ENCODE data around the gene RBM19. TPM values are rescaled to one million over a fixed set of nuclear protein-coding genes. Genes with fewer than 3 reads are reported as not detected.

The RBM19 gene
- total RNA-seq, 2 experiments from 2014 or later = 29.6 to 33.8 TPM

DNA sequence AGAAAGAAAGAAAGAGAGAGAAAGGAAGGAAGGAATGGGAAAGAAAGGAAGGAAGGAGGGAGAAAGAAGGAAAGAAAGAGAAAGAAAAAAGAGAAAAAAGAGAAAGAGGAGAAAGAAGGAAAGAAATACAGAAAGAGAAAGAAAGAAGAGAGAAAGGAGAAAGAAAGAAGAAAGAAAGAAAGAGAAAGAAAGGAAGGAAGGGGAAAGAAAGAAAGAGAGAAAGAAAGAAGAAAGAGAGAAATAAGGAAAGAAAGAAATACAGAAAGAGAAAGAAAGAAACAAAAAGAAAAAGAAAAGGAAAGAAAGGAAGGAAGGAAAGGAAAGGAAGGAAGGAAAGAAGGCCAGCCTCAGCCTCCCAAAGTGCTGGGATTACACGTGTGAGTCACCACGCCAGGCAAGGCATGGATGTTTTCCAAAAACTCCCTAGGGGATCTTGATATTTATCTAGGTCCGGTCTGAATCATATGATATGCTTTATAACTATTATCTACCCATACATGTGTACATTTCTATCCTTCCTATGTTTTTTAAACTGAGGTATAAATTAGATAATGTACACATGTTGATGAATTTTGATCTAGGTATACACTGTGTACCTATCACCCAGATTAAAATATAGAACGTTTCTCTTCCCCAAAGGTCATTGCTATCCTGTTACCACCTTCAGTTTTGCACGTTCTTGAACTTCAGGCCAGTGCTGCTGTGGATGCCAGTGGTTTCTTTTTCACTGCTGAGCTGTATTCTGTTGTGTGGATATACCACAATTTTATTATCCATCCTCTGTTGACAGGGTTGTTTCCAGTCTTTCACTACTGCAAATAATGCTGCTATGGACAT is 177.9 kb downstream of the RBM19 start:
- Mint-ChIP-seq H3K27me3 (ENCODE audit: low read depth) (peaks cover 4% of the 10 kb centered on the region), H3K27ac (no peak overlapping the region), H3K9me3 (ENCODE audit: insufficient read depth) (peaks cover 3% of the 10 kb centered on the region), H3K4me3 (no peak overlapping the region), H3K36me3 (ENCODE audit: low read depth) (no peaks in the 10 kb centered on the region), H3K4me1 (ENCODE audit: low read depth) (no peaks in the 10 kb centered on the region)
- ATAC-seq (no peak), DNase-seq (no peak)
- POLR2A ChIA-PET = interaction anchor here (0.6 kb wide), 1 partner anchor 54 kb away, joined by 4 read pairs; no protein-coding TSS in a partner anchor
- CTCF ChIA-PET = no interaction called here

DNA sequence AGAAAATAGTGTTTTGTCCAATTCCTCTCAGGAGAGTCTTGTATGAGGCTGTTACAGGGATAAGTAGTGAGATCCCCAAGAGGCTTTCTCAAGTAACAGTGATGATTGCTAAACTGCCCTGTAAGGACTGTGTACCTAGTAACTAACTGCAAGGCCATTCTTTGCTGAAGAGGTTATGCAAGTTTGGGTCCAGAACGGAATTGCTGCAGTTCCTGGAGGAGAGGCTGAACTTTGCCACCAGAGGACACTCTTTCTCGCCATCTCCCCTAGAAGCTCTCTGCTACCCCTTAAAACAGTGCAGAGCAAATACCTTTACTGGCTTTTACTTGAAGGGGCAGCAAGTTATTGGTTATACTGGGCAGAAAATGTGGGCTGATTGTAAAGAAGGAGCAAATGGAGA is 180.0 kb downstream of the RBM19 start:
- CTCF ChIA-PET = no interaction called here
- Mint-ChIP-seq H3K4me1 (ENCODE audit: low read depth) (no peaks in the 10 kb centered on the region), H3K36me3 (ENCODE audit: low read depth) (no peaks in the 10 kb centered on the region), H3K9me3 (ENCODE audit: insufficient read depth) (peaks cover 3% of the 10 kb centered on the region), H3K4me3 (no peak overlapping the region), H3K27ac (no peak overlapping the region), H3K27me3 (ENCODE audit: low read depth) (peaks cover 6% of the 10 kb centered on the region)
- no peak for DNase-seq
- ATAC-seq = no peak
- POLR2A ChIA-PET = no interaction called here

DNA sequence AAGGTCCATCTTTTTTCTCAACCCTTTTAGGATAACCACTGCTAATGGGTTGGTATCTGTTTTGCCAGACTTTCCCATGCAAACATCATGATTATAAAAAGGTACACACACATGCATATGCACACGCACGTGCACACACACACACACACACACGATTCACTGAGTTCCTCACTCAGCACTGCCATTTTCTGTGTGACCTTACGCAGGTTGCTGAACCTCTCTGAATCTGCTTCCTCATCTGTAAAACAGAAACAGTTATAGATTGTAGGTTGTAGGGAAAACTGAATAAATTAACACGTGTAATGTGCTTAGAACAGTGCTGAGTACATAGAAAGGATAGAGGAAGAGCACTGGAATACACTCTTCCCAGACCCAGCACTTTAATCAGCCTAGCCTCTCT is 182.3 kb downstream of the RBM19 start:
- Mint-ChIP-seq H3K36me3 (ENCODE audit: low read depth) (no peaks in the 10 kb centered on the region), H3K4me3 (no peak overlapping the region), H3K27ac (no peak overlapping the region), H3K4me1 (ENCODE audit: low read depth) (no peaks in the 10 kb centered on the region), H3K27me3 (ENCODE audit: low read depth) (peaks cover 5% of the 10 kb centered on the region), H3K9me3 (ENCODE audit: insufficient read depth) (peaks cover 3% of the 10 kb centered on the region)
- POLR2A ChIA-PET = no interaction called here
- CTCF ChIA-PET = no interaction called here
- ATAC-seq (no peak), DNase-seq (no peak)

DNA sequence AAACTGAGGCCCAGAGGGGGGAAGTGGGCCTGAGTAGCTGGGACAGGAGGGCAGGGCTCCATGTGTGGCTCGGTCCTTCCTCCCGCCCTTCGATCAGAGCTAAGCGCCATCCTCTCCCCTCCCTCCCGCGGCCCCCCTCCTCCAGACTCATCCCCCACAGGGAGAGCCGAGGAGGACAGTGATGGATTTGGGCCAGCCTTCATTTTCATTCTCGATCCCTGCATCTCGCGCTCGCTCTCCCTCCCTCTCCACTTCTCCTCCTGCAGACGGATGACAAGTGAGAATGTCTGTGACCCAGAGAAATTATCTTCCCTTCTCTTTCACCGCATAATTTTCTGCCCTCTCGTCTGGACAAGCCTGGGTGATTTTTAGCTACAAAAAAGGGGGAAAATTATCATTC is 183.3 kb downstream of the RBM19 start:
- no peak overlapping the region for H3K27ac Mint-ChIP-seq
- no peaks in the 10 kb centered on the region for H3K4me1 Mint-ChIP-seq (ENCODE audit: low read depth)
- peaks cover 5% of the 10 kb centered on the region for H3K27me3 Mint-ChIP-seq (ENCODE audit: low read depth)
- H3K4me3 Mint-ChIP-seq = no peak overlapping the region
- H3K9me3 Mint-ChIP-seq (ENCODE audit: insufficient read depth) = peaks cover 3% of the 10 kb centered on the region
- H3K36me3 Mint-ChIP-seq (ENCODE audit: low read depth) = no peaks in the 10 kb centered on the region
- POLR2A ChIA-PET = no interaction called here
- no peak for DNase-seq
- CTCF ChIA-PET = no interaction called here
- ATAC-seq = no peak

DNA sequence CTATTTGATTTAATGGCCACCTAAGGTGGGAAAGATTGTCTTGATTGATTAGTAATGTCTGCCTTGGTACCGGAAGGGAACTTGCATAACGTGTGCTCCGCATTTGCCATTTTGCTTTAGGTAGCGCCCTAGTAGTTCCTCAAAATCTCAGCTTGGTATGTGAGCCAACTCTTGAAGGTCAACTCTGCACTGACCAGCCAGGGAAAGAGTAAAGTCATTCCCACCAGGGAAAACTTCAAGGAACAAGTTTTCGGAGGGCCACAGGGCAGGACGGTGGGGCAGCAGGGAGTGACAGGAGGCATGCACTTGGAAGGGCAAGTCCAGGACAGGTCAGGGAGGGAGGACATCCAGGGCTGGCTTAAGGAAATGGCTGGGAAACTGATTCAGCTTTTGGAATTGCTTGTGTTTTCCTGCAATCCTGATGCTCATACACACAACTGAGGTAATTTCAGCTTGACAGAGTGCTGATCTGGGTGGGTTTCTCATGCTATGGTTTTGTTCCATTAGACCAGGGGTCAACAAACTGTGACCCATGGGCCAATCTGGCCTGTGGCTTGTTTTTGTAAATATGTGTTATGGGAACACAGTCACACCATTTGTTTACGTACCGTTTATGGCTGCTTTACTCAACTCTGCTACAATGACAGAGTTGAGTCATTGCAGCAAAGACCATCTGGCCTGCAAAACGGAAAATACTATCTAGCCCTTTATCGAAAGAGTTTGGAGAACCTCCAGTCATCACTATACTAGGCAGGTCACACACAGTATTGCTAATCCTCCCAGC is 184.5 kb downstream of the RBM19 start:
- Mint-ChIP-seq H3K27me3 (ENCODE audit: low read depth) (peaks cover 5% of the 10 kb centered on the region), H3K36me3 (ENCODE audit: low read depth) (no peaks in the 10 kb centered on the region), H3K27ac (no peak overlapping the region), H3K9me3 (ENCODE audit: insufficient read depth) (no peaks in the 10 kb centered on the region), H3K4me1 (ENCODE audit: low read depth) (no peaks in the 10 kb centered on the region), H3K4me3 (no peak overlapping the region)
- ChIA-PET CTCF (no interaction called here), POLR2A (no interaction called here)
- ATAC-seq = no peak
- no peak for DNase-seq

DNA sequence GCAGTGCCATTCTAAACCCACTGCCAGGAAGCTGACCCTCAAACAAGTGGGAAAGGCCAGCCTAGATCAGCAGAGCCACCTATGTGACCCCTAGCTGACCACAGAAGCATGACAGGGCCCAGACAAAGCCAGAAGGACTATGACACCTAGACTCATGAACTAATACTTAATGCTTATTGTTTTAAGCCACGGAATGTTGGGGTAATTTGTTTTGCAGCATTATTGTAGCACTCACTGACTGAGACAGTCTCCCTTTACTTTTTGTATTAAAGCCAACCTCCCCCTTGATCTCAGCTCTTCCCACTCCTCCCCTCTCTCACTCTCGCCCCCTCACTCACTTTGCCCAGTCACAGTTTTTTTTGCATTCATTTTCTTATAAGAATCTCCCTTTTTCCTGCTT is 186.4 kb downstream of the RBM19 start:
- no peaks in the 10 kb centered on the region for H3K9me3 Mint-ChIP-seq (ENCODE audit: insufficient read depth)
- H3K36me3 Mint-ChIP-seq (ENCODE audit: low read depth) = no peaks in the 10 kb centered on the region
- no peaks in the 10 kb centered on the region for H3K4me1 Mint-ChIP-seq (ENCODE audit: low read depth)
- peaks cover 5% of the 10 kb centered on the region for H3K27me3 Mint-ChIP-seq (ENCODE audit: low read depth)
- ATAC-seq (no peak), DNase-seq (no peak)
- ChIA-PET CTCF (no interaction called here), POLR2A (no interaction called here)
- H3K27ac Mint-ChIP-seq = no peak overlapping the region
- no peak overlapping the region for H3K4me3 Mint-ChIP-seq

DNA sequence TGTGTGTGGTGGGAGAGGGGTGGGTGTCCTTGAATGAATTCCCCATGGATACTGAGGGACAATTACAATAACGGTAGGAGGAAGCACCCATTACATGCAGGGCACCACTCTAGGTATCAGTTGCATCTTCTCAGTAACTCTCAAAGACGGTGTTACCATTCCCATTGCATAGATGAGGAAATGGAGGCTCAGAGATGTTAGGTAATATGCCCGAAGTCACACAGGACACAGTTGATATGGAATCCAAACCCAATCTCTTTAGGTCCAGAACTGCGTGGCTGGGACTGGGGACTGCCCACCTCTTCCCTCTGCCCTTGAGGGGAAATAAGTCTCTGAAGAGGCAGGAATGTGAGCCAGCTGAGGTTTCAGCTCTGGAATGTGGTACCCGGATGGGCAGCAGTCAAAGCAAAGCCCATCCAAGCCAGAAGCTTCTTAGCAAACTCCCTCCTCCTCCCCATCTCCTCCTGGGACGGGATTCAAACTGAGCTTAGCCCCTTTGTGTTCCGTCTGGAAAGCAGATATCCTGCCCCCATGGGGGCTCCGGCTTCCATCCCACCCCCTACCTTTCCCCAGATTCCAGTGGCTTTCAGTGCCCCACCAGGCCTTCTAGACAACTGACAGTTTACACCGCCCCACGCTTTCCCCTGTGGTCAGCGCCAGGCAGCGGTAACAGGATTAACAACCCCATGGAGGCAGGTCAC is 187.5 kb downstream of the RBM19 start:
- CTCF ChIA-PET = no interaction called here
- peaks cover 5% of the 10 kb centered on the region for H3K27me3 Mint-ChIP-seq (ENCODE audit: low read depth)
- no peaks in the 10 kb centered on the region for H3K36me3 Mint-ChIP-seq (ENCODE audit: low read depth)
- POLR2A ChIA-PET = no interaction called here
- H3K4me1 Mint-ChIP-seq (ENCODE audit: low read depth) = no peaks in the 10 kb centered on the region
- ATAC-seq = no peak
- H3K9me3 Mint-ChIP-seq (ENCODE audit: insufficient read depth) = no peaks in the 10 kb centered on the region
- H3K27ac Mint-ChIP-seq = no peak overlapping the region
- no peak for DNase-seq
- no peak overlapping the region for H3K4me3 Mint-ChIP-seq

DNA sequence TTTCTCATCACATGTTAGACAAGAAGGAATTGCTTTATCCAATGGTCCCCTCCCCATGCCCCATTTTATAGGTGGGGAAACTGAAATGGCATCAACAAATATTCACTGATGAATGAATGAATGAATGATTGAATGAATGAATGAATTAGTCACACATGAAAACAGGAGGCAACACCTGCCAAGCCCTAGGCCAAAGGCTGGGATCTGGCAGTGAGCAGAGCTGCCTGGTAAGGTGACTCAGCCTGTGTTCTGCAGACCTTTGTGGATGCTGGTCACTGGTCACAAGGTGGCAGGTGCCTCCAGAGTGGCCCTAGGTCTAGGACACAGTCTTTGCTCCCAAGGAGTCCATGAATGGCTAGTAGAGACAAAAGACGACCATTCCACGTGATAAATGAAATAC is 188.4 kb downstream of the RBM19 start:
- ChIA-PET CTCF (no interaction called here), POLR2A (no interaction called here)
- H3K9me3 Mint-ChIP-seq (ENCODE audit: insufficient read depth) = no peaks in the 10 kb centered on the region
- H3K27me3 Mint-ChIP-seq (ENCODE audit: low read depth) = peaks cover 5% of the 10 kb centered on the region
- no peaks in the 10 kb centered on the region for H3K4me1 Mint-ChIP-seq (ENCODE audit: low read depth)
- H3K27ac Mint-ChIP-seq = no peak overlapping the region
- ATAC-seq (no peak), DNase-seq (no peak)
- no peaks in the 10 kb centered on the region for H3K36me3 Mint-ChIP-seq (ENCODE audit: low read depth)
- H3K4me3 Mint-ChIP-seq = no peak overlapping the region

DNA sequence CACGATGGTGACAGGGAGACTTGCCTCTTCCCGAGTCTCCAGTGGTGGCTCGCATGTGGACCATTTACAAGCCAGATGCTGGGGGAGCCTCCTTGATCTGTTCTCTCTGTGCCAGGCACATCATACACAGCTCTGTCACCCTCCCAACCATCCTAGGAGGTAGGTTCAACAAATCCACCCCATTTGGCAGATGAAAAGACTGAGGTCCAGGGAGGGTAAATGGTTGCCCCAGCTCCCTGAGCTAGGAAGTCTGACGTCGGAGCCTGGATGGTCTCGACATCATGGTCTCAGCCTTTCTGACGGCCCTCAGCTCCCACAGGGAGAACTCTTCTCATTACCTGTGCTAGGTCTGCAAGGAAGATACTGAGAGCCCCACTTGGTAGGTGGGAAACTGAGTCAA is 189.6 kb downstream of the RBM19 start:
- H3K9me3 Mint-ChIP-seq (ENCODE audit: insufficient read depth) = no peaks in the 10 kb centered on the region
- H3K4me3 Mint-ChIP-seq = no peak overlapping the region
- no peaks in the 10 kb centered on the region for H3K36me3 Mint-ChIP-seq (ENCODE audit: low read depth)
- CTCF ChIA-PET = no interaction called here
- ATAC-seq (no peak), DNase-seq (no peak)
- POLR2A ChIA-PET = no interaction called here
- peaks cover 3% of the 10 kb centered on the region for H3K27me3 Mint-ChIP-seq (ENCODE audit: low read depth)
- H3K4me1 Mint-ChIP-seq (ENCODE audit: low read depth) = no peaks in the 10 kb centered on the region
- no peak overlapping the region for H3K27ac Mint-ChIP-seq

DNA sequence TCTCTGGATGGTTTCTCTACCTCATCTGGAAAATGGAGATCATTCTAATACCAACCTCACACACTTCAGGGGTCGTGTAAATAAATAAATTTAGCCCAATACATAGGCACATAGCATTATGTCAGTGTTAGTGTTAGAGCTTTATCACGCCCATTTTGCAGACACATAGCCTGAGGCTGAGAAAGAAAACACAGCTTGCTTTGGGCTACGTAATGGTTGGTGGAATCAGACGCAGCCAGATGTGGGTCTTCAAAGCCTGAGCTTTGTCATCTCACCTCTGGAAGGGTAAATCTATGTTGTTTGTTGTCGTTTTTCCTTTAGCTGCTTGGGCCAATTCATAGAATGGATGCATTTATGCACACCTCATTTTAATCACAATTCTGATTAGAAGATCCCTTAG is 191.6 kb downstream of the RBM19 start:
- ChIA-PET POLR2A (no interaction called here), CTCF (no interaction called here)
- no peaks in the 10 kb centered on the region for H3K4me1 Mint-ChIP-seq (ENCODE audit: low read depth)
- DNase-seq = no peak
- H3K4me3 Mint-ChIP-seq = no peak overlapping the region
- no peaks in the 10 kb centered on the region for H3K27me3 Mint-ChIP-seq (ENCODE audit: low read depth)
- no peak overlapping the region for H3K27ac Mint-ChIP-seq
- H3K9me3 Mint-ChIP-seq (ENCODE audit: insufficient read depth) = no peaks in the 10 kb centered on the region
- H3K36me3 Mint-ChIP-seq (ENCODE audit: low read depth) = no peaks in the 10 kb centered on the region
- no peak for ATAC-seq

DNA sequence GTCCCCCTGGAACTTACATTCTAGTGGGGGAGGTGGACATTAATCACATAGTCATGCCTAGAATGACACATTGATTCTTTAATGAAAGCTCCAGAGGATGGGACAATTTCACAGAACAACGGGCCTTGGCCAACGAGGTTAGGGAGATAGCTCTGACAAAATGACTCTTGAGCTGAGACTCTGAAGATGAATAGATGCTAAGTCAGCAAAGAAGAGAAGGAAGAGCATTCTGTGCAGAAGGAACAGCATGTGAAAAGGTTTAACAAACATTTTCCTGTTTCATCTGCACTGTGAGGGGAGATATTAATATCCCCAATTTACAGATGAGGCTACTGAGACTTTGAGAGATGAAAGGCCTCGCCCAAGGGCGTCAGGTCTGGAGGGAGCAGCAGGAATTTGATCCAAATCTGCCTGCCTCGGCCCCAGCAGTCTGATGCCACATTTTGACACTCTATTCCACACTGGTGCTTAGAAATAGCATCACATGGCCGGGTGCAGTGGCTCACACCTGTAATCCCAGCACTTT is 193.6 kb downstream of the RBM19 start:
- POLR2A ChIA-PET = no interaction called here

DNA sequence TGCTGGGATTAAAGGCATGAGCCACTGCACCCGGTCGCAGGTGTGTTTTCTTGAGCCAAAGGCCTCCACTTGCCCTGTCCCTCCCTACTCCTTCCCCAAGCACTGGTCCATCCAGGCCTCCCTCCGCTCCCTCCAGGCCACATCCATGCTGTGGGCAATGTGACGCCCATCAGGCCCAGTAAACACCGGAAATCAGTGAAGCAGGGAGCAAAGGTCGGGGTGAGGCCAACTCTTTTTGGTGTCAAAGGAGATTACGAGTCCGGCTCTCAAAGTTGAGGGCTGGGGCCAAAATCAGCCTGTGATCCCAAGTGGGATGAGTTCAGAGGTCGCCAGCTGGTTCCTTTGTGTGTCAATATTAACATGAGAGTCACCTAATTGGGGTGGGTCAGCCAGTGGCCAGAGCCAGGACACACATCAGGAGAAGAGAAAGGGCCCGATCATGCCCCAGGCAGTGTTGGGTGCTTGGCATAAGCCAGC is 195.7 kb downstream of the RBM19 start:
- no peaks in the 10 kb centered on the region for H3K27me3 Mint-ChIP-seq (ENCODE audit: low read depth)
- H3K27ac Mint-ChIP-seq = no peak overlapping the region
- no peaks in the 10 kb centered on the region for H3K9me3 Mint-ChIP-seq (ENCODE audit: insufficient read depth)
- CTCF ChIA-PET = no interaction called here
- DNase-seq = no peak
- ATAC-seq = no peak
- POLR2A ChIA-PET = no interaction called here
- H3K4me1 Mint-ChIP-seq (ENCODE audit: low read depth) = no peaks in the 10 kb centered on the region
- H3K36me3 Mint-ChIP-seq (ENCODE audit: low read depth) = no peaks in the 10 kb centered on the region
- H3K4me3 Mint-ChIP-seq = no peak overlapping the region

More for the DNA sequence above, 193.6 kb downstream of the RBM19 start:
- DNase-seq (no peak), ATAC-seq (no peak)
- no peaks in the 10 kb centered on the region for H3K36me3 Mint-ChIP-seq (ENCODE audit: low read depth)
- H3K27ac Mint-ChIP-seq = no peak overlapping the region
- no peaks in the 10 kb centered on the region for H3K27me3 Mint-ChIP-seq (ENCODE audit: low read depth)
- CTCF ChIA-PET = no interaction called here
- no peaks in the 10 kb centered on the region for H3K9me3 Mint-ChIP-seq (ENCODE audit: insufficient read depth)
- no peak overlapping the region for H3K4me3 Mint-ChIP-seq
- no peaks in the 10 kb centered on the region for H3K4me1 Mint-ChIP-seq (ENCODE audit: low read depth)
